OCI-M2 (cell line): Measurements from ENCODE around the gene GAB1.

ENCODE experiments used
- DNase-seq: peaks from one replicate; lab custom pipeline; 2025; ENCODE audit not compliant: unreplicated experiment; lab: John Stamatoyannopoulos, UW

The GAB1 gene

GRCh38 chr4:143407888-143408287 lies 71.2 kb downstream of the GAB1 start:
- DNase-seq: no peak

GRCh38 chr4:143410015-143410414 lies 73.3 kb downstream of the GAB1 start:
- no peak for DNase-seq

GRCh38 chr4:143411527-143412419 lies 75.1 kb downstream of the GAB1 start:
- DNase-seq: no peak

- DNase-seq: no peak
These were observed 75.7 kb downstream of the GAB1 start for GRCh38 chr4:143412420-143412758.

GRCh38 chr4:143417679-143418403 lies 81.2 kb downstream of the GAB1 start:
- DNase-seq: no peak

GRCh38 chr4:143420227-143420626 lies 83.6 kb downstream of the GAB1 start:
- no peak for DNase-seq

GRCh38 chr4:143421609-143422008 lies 84.9 kb downstream of the GAB1 start:
- no peak for DNase-seq

GRCh38 chr4:143424276-143424675 lies 87.6 kb downstream of the GAB1 start:
- DNase-seq: no peak

GRCh38 chr4:143431526-143432257 lies 95.0 kb downstream of the GAB1 start:
- no peak for DNase-seq

GRCh38 chr4:143432258-143432591 lies 95.5 kb downstream of the GAB1 start:
- DNase-seq: no peak

- no peak for DNase-seq
These were observed 96.6 kb downstream of the GAB1 start for GRCh38 chr4:143433231-143433630.

- DNase-seq: no peak
These were observed 99.3 kb downstream of the GAB1 start for GRCh38 chr4:143435955-143436354.

GRCh38 chr4:143437476-143437875 lies 100.8 kb downstream of the GAB1 start:
- DNase-seq: no peak

GRCh38 chr4:143437937-143438336 lies 101.3 kb downstream of the GAB1 start:
- DNase-seq: no peak

GRCh38 chr4:143438710-143439109 lies 102.0 kb downstream of the GAB1 start:
- DNase-seq: no peak

GRCh38 chr4:143441109-143441508 lies 104.4 kb downstream of the GAB1 start:
- DNase-seq: no peak

- no peak for DNase-seq
These were observed 105.0 kb downstream of the GAB1 start for GRCh38 chr4:143441678-143442077.

GRCh38 chr4:143443728-143444127 lies 107.1 kb downstream of the GAB1 start:
- DNase-seq: no peak

- DNase-seq: no peak
These were observed 114.5 kb downstream of the GAB1 start for GRCh38 chr4:143451186-143451585.

GRCh38 chr4:143455211-143455610 lies 118.5 kb downstream of the GAB1 start:
- DNase-seq: no peak

- DNase-seq: no peak
These were observed 122.3 kb downstream of the GAB1 start for GRCh38 chr4:143458966-143459365.
